Endothelial cell of umbilical vein (primary cell): ENCODE data around the gene FOXL3. TPM values are rescaled to one million over a fixed set of nuclear protein-coding genes. Genes with fewer than 3 reads are reported as not detected.

Experiments
- BruUV-seq: library from RNA; stranded (reverse); fragments of 400-500 nt; replicated peaks from 2 replicates; lab custom pipeline; 2021; lab: Mats Ljungman, UMichigan
- CTCF ChIA-PET: fragments of 300-600, 350-600 bp; sonication (Branson Sonifier 250); formaldehyde crosslinking; loops from one replicate; lab custom pipeline; 2021; ENCODE audit warnings: antibody characterized with exemption, inconsistent platforms; lab: Charles Lee
- POLR2A ChIA-PET: fragments of 300-600, 350-600 bp; sonication (Branson Sonifier 250); formaldehyde crosslinking; loops from one replicate; lab custom pipeline; 2021; ENCODE audit warnings: antibody characterized with exemption, inconsistent platforms; lab: Charles Lee
- DNase-seq: peaks from one replicate; pipeline ENCODE4 v3.0.0-alpha.2; 2011; ENCODE audit warnings: low read depth, low spot score
- FAIRE-seq: peaks from 2 replicates; lab custom pipeline; 2011; peaks lifted over from hg19 to GRCh38; lab: Jason Lieb, UNC
- H2AFZ ChIP-seq: 2 replicates; pipeline ENCODE4 v1.6.0; 2012; ENCODE audit warnings: low read depth, low read length, control low read depth, inconsistent platforms
- H3K27ac ChIP-seq: 2 replicates; pipeline ENCODE4 v1.5.1; 2011; ENCODE audit warnings: low read depth, mild to moderate bottlenecking, control low read depth, low read length, moderate library complexity; ENCODE audit not compliant: insufficient read depth
- H3K27me3 ChIP-seq, 2 experiments: 2 replicates each; pipeline versions ENCODE4 v1.6.0 to v1.6.1; 2011; ENCODE audit warnings: low read length in 2 of 2, mixed read lengths in 1 of 2; ENCODE audit not compliant: control insufficient read depth in 2 of 2, insufficient read depth in 2 of 2
- H3K36me3 ChIP-seq, 2 experiments: 2 replicates in 1 of 2; 3 replicates in 1 of 2; pipeline ENCODE4 v1.5.1; 2011; ENCODE audit warnings: low read length in 2 of 2, mild to moderate bottlenecking in 1 of 2, moderate library complexity in 1 of 2; ENCODE audit not compliant: control insufficient read depth in 2 of 2, insufficient read depth in 2 of 2; ENCODE audit errors: extremely low read depth in 1 of 2
- H3K4me1 ChIP-seq: 3 replicates; pipeline ENCODE4 v1.5.1; 2011; ENCODE audit warnings: mild to moderate bottlenecking, low read length; ENCODE audit not compliant: control insufficient read depth, insufficient read depth; ENCODE audit errors: extremely low read depth
- H3K4me2 ChIP-seq: 2 replicates; pipeline ENCODE4 v1.6.1; 2011; ENCODE audit warnings: low read length, control low read depth, mixed read lengths; ENCODE audit not compliant: insufficient read depth
- H3K4me3 ChIP-seq, 3 experiments: fragments of 200-600 bp in 1 of 3; sonication (generic), shearing (Covaris generic) in 1 of 3; replicated peaks in 1 of 3; 2 replicates each; pipeline ENCODE4 v1.5.1; 2011 to 2016; ENCODE audit warnings: control low read depth in 3 of 3, low read length in 3 of 3, mild to moderate bottlenecking in 2 of 3, inconsistent platforms in 1 of 3, low read depth in 1 of 3, moderate library complexity in 1 of 3; ENCODE audit not compliant: insufficient read depth in 1 of 3
- H3K79me2 ChIP-seq: 2 replicates; pipeline ENCODE4 v1.6.0; 2012; ENCODE audit warnings: low read length, inconsistent platforms; ENCODE audit not compliant: control insufficient read depth, insufficient read depth
- H3K9ac ChIP-seq: replicated peaks from 2 replicates; pipeline ENCODE3; 2011; ENCODE audit warnings: low read length, control low read depth; ENCODE audit not compliant: insufficient read depth; ENCODE audit errors: extremely low read depth
- H3K9me1 ChIP-seq: replicated peaks from 3 replicates; pipeline ENCODE4 v1.6.0; 2011; ENCODE audit warnings: mild to moderate bottlenecking, low read length; ENCODE audit not compliant: control insufficient read depth, insufficient read depth; ENCODE audit errors: extremely low read depth
- H3K9me3 ChIP-seq: replicated peaks from 2 replicates; pipeline ENCODE4 v1.5.1; 2012; ENCODE audit warnings: low read length, inconsistent platforms; ENCODE audit not compliant: control insufficient read depth, insufficient read depth
- H4K20me1 ChIP-seq: replicated peaks from 2 replicates; pipeline ENCODE3; 2011; ENCODE audit warnings: mild to moderate bottlenecking, low read length; ENCODE audit not compliant: control insufficient read depth, insufficient read depth; ENCODE audit errors: extremely low read depth
- EZH2 ChIP-seq: IDR thresholded peaks from 2 replicates; pipeline ENCODE4 v1.6.1; 2012; ENCODE audit warnings: borderline replicate concordance, low read depth, mild to moderate bottlenecking, moderate library complexity, low read length, inconsistent platforms; ENCODE audit not compliant: severe bottlenecking
- FOS ChIP-seq: IDR thresholded peaks from 2 replicates; pipeline ENCODE4 v1.6.1; 2011; ENCODE audit warnings: mild to moderate bottlenecking, low read length, moderate library complexity, borderline replicate concordance; ENCODE audit not compliant: insufficient read depth
- GATA2 ChIP-seq: IDR thresholded peaks from 2 replicates; pipeline ENCODE4 v1.7.0; 2011; ENCODE audit warnings: low read depth, mild to moderate bottlenecking, moderate library complexity, mixed read lengths, low read length; ENCODE audit not compliant: insufficient read length, insufficient read depth
- JUN ChIP-seq: IDR thresholded peaks from 2 replicates; pipeline ENCODE4 v1.6.1; 2011; ENCODE audit warnings: borderline replicate concordance, low read depth; ENCODE audit not compliant: insufficient read length, insufficient read depth
- MYC ChIP-seq: IDR thresholded peaks from one replicate; pipeline ENCODE4 v1.6.1; 2011; ENCODE audit warnings: mild to moderate bottlenecking, low read depth, low read length
- POLR2A ChIP-seq: IDR thresholded peaks from 2 replicates; pipeline ENCODE4 v1.6.1; 2012; ENCODE audit warnings: low read depth, mild to moderate bottlenecking, control low read depth, low read length
- POLR2AphosphoS5 ChIP-seq: IDR thresholded peaks from 2 replicates; pipeline ENCODE4 v1.6.1; 2012; ENCODE audit warnings: low read depth, mild to moderate bottlenecking, control low read depth, low read length, moderate library complexity; ENCODE audit not compliant: insufficient read depth
- dilution Hi-C: fragments of 300-500 bp; cut with MboI; formaldehyde crosslinking; loops from one replicate; pipeline ENCODE4 v1.15.0; 2019; ENCODE audit warnings: low sequenced_read_pairs; ENCODE audit not compliant: extremely low pct_ligation_motif_present
- intact Hi-C: fragments of 100-400 bp; cut with micrococcal nuclease; formaldehyde crosslinking; loops from one replicate; pipeline ENCODE4 v1.10.0; 2022
- polyA plus RNA-seq, 4 experiments: library from polyadenylated mRNA; depleted of rRNA in 3 of 4; stranded (reverse) in 3 of 4; unstranded in 1 of 4; fragments of >200 nt; gene quantifications; 2 replicates each; pipeline versions ENCODE4 v1.2.1 to v1.2.3, GENCODE V29; 2011 to 2012; ENCODE audit warnings: missing spikeins in 1 of 4
- total RNA-seq: library from RNA; stranded (reverse); gene quantifications from 2 replicates; pipeline ENCODE4 v1.2.3, GENCODE V29; 2021
- TF ChIP-seq, protein P1 (sequence below): IDR thresholded peaks from 2 replicates; pipeline ENCODE4 v1.6.1; 2011; ENCODE audit not compliant: insufficient read depth, insufficient read length
- TF ChIP-seq, protein P2 (sequence below), 2 donors: IDR thresholded peaks; 1 replicate in 1 of 2; 2 replicates in 1 of 2; pipeline ENCODE4 v1.5.1; 2011; ENCODE audit warnings: low read length in 2 of 2, mild to moderate bottlenecking in 2 of 2, moderate library complexity in 2 of 2, control low read depth in 1 of 2, inconsistent platforms in 1 of 2, low read depth in 1 of 2; ENCODE audit not compliant: insufficient read depth in 1 of 2; ENCODE audit errors: extremely low read depth in 1 of 2

Gene FOXL3
- total and polyA plus RNA-seq, 2 donors (not counting 3 experiments of a cell fraction or from before 2014, with no cell fraction given): not detected

DNA sequence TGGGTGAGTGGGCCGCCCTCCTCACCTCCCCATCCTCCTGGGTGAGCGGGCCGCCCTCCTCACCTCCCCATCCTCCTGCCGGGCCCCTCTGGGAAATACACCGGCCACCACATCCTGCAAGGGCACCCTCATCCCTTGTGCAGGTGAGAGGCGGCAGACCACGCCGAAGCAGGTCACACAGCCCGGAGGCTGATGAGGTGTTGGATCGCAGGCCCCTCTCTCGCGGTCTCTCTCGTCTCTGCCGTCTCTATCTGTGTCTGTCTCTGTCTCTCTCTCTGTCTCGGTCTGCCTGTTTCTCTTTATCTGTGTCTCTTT is 30.8 kb upstream of the FOXL3 start:
- BruUV-seq: no TSS peak
- H3K9ac ChIP-seq: no peak overlapping the region
- H3K9me1 ChIP-seq: no peaks in the 10 kb centered on the region
- intact Hi-C loops (no loop called here), dilution Hi-C loops (no loop called here)
- H3K9me3 ChIP-seq: no peaks in the 10 kb centered on the region
- CTCF ChIA-PET: no interaction called here
- no peak for DNase-seq
- peaks cover 0 to 8% of the 10 kb centered on the region in 2 experiments for H3K36me3 ChIP-seq
- H3K4me1 ChIP-seq: no peaks in the 10 kb centered on the region
- no peak overlapping the region for H2AFZ ChIP-seq
- H3K27ac ChIP-seq: no peak overlapping the region
- FAIRE-seq: no peak
- TF ChIP-seq, protein P1, sequence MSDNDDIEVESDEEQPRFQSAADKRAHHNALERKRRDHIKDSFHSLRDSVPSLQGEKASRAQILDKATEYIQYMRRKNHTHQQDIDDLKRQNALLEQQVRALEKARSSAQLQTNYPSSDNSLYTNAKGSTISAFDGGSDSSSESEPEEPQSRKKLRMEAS: no peak
- TF ChIP-seq POLR2AphosphoS5: no peak
- TF ChIP-seq POLR2A: no peak
- no peak for TF ChIP-seq MYC
- TF ChIP-seq FOS: no peak
- TF ChIP-seq, protein P2, sequence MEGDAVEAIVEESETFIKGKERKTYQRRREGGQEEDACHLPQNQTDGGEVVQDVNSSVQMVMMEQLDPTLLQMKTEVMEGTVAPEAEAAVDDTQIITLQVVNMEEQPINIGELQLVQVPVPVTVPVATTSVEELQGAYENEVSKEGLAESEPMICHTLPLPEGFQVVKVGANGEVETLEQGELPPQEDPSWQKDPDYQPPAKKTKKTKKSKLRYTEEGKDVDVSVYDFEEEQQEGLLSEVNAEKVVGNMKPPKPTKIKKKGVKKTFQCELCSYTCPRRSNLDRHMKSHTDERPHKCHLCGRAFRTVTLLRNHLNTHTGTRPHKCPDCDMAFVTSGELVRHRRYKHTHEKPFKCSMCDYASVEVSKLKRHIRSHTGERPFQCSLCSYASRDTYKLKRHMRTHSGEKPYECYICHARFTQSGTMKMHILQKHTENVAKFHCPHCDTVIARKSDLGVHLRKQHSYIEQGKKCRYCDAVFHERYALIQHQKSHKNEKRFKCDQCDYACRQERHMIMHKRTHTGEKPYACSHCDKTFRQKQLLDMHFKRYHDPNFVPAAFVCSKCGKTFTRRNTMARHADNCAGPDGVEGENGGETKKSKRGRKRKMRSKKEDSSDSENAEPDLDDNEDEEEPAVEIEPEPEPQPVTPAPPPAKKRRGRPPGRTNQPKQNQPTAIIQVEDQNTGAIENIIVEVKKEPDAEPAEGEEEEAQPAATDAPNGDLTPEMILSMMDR (IDR thresholded peaks at IDR 0.05; ENCODE audit: extremely low read depth in 1 of 2, insufficient read depth in 1 of 2, low read depth in 1 of 2, low read length in 2 of 2): no peak
- no peak for TF ChIP-seq JUN
- TF ChIP-seq EZH2: no peak
- TF ChIP-seq GATA2: no peak
- H3K27me3 ChIP-seq: no peaks in the 10 kb centered on the region
- no peak overlapping the region for H3K4me2 ChIP-seq
- H4K20me1 ChIP-seq: no peaks in the 10 kb centered on the region
- H3K4me3 ChIP-seq: no peak overlapping the region
- H3K79me2 ChIP-seq: no peaks in the 10 kb centered on the region
- POLR2A ChIA-PET: no interaction called here
